Measurements from ENCODE around the gene TAS2R13. TPM values are rescaled to one million over a fixed set of nuclear protein-coding genes. Genes with fewer than 3 reads are reported as not detected.

TAS2R13 gene, protein sequence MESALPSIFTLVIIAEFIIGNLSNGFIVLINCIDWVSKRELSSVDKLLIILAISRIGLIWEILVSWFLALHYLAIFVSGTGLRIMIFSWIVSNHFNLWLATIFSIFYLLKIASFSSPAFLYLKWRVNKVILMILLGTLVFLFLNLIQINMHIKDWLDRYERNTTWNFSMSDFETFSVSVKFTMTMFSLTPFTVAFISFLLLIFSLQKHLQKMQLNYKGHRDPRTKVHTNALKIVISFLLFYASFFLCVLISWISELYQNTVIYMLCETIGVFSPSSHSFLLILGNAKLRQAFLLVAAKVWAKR
- polyA plus RNA-seq: 0.20 and 0.54 TPM in 2 replicates

GRCh38 chr12:10909462-10909861 lies at the start of gene TAS2R13:
TSS of gene TAS2R13 (minus strand) at chr12:10909562. CDS start at chr12:10909298, 264 bp downstream.

GRCh38 chr12:10939163-10939562 lies 29.8 kb upstream of the TAS2R13 start, which contains the start of gene TAS2R14:
TSS of gene TAS2R14 (minus strand) at chr12:10939263. CDS start at chr12:10939207, 56 bp downstream.

DNA sequence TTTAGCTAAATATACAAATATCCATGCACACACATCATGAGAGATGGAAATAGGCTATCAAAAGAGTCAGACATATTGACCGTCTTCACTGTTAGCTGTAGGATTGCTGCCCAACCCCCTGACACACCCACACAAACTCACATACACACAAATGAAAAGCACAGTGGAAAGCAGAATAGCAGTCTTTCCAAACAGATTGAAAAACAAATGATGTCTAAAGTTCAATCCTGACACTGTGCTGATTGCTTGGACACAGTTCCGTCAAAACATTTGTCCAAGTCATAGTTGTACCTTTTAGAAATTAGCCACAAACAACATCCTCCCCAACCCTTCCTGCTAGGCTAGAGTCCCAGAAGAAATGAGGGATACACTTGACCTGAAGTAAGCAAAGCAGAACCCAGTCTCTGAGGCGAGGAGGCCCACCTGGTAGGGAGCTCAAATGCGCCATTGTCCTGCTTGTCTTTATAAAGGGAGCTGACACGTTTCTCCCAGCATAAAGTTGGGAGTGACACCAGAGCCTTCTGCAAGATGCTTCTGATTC lies 19.5 kb upstream of the TAS2R13 start, which contains the start of gene PRH2:
TSS of gene PRH2 (plus strand) at position 491 of the 541 bp plus-strand sequence. CDS start at position 529, 38 bp downstream.

GRCh38 chr12:10884086-10884725 lies 25.2 kb downstream of the TAS2R13 start, which contains the start of gene PRH1:
TSS of gene PRH1 (minus strand) at chr12:10884255. CDS start at chr12:10884217, 38 bp downstream.

Other genes with a start within 250 kb of the TAS2R13 start
- 0.50 TPM in 1 of 2 replicates, not detected in the other for gene STYK1, start 235.5 kb downstream of the TAS2R13 start, polyA plus RNA-seq
- 1.5 and 2.4 TPM in 2 replicates for gene YBX3, start 186.2 kb downstream of the TAS2R13 start, polyA plus RNA-seq
- 0.30 TPM in 1 of 2 replicates, not detected in the other for gene TAS2R7, start 106.9 kb downstream of the TAS2R13 start, polyA plus RNA-seq
- gene TAS2R8, start 102.3 kb downstream of the TAS2R13 start, polyA plus RNA-seq: not detected in 2 replicates
- gene TAS2R9, start 99.4 kb downstream of the TAS2R13 start, polyA plus RNA-seq: not detected in 2 replicates
- 3.4 and 4.6 TPM in 2 replicates for gene TAS2R10, start 83.2 kb downstream of the TAS2R13 start, polyA plus RNA-seq
- gene PRR4, start 60.1 kb downstream of the TAS2R13 start, polyA plus RNA-seq: 17.7 and 22.1 TPM in 2 replicates
- 31.6 and 47.9 TPM in 2 replicates for gene PRH1, start 25.3 kb downstream of the TAS2R13 start, polyA plus RNA-seq
- gene PRH2, start 19.7 kb upstream of the TAS2R13 start, polyA plus RNA-seq: not detected in 2 replicates
- gene TAS2R14, start 29.7 kb upstream of the TAS2R13 start, polyA plus RNA-seq: 10.0 and 17.3 TPM in 2 replicates
- not detected in 2 replicates for gene TAS2R50, start 77.3 kb upstream of the TAS2R13 start, polyA plus RNA-seq
- gene TAS2R20, start 88.7 kb upstream of the TAS2R13 start, polyA plus RNA-seq: 0.87 TPM in 1 of 2 replicates, not detected in the other
- gene TAS2R19, start 113.1 kb upstream of the TAS2R13 start, polyA plus RNA-seq: 0.81 and 2.3 TPM in 2 replicates
- gene TAS2R31, start 121.8 kb upstream of the TAS2R13 start, polyA plus RNA-seq: not detected in 2 replicates
- 2.0 TPM in 1 of 2 replicates, not detected in the other for gene TAS2R46, start 152.7 kb upstream of the TAS2R13 start, polyA plus RNA-seq
- gene TAS2R43, start 182.8 kb upstream of the TAS2R13 start, polyA plus RNA-seq: not detected in 2 replicates
- gene TAS2R30, start 225.1 kb upstream of the TAS2R13 start, polyA plus RNA-seq: 0.32 and 0.52 TPM in 2 replicates